Activated B cell treated with CpG ODN at 0.5 μM for 24 hours (primary cell): Measurements from ENCODE around the gene INPP4B. TPM values are rescaled to one million over a fixed set of nuclear protein-coding genes. Genes with fewer than 3 reads are reported as not detected.

ENCODE experiments used
- ATAC-seq: fragments of 200-7000 bp; cut with Tn5 transposase; one replicate; pipeline ENCODE4 v1.10.0; 2021; ENCODE audit warnings: low read depth, mild to moderate bottlenecking, moderate library complexity
- CTCF ChIA-PET: fragments of 350-600 bp; sonication (Branson Sonifier 250); formaldehyde crosslinking; loops from one replicate; lab custom pipeline; 2021; ENCODE audit warnings: antibody characterized with exemption; lab: Charles Lee
- POLR2A ChIA-PET: fragments of 350-600 bp; sonication (Branson Sonifier 250); formaldehyde crosslinking; loops from one replicate; lab custom pipeline; 2021; ENCODE audit warnings: antibody characterized with exemption; lab: Charles Lee
- DNase-seq: peaks from one replicate; pipeline ENCODE4 v3.0.0; 2022
- H3K27ac Mint-ChIP-seq: one replicate; pipeline ENCODE4 v1.8.0; 2020; ENCODE audit warnings: mixed read lengths
- H3K27me3 Mint-ChIP-seq: one replicate; pipeline ENCODE4 v1.8.0; 2021; ENCODE audit warnings: mixed read lengths
- H3K36me3 Mint-ChIP-seq: one replicate; pipeline ENCODE4 v1.8.0; 2021; ENCODE audit warnings: low read depth, mixed read lengths
- H3K4me1 Mint-ChIP-seq: one replicate; pipeline ENCODE4 v1.8.0; 2021; ENCODE audit warnings: mixed read lengths
- H3K4me3 Mint-ChIP-seq: one replicate; pipeline ENCODE4 v1.8.0; 2020; ENCODE audit warnings: mild to moderate bottlenecking, mixed read lengths
- H3K9me3 Mint-ChIP-seq: one replicate; pipeline ENCODE4 v1.8.0; 2020; ENCODE audit warnings: mixed read lengths
- CTCF ChIP-seq: fragments of 200-600 bp; IDR thresholded peaks from one replicate; pipeline ENCODE4 v1.8.0; 2022; ENCODE audit warnings: antibody characterized with exemption, mild to moderate bottlenecking
- intact Hi-C: fragments of 100-400 bp; cut with micrococcal nuclease; formaldehyde crosslinking; loops from one replicate; pipeline ENCODE4 v1.15.1; 2024
- total RNA-seq: library from RNA; stranded (reverse); gene quantifications from 2 replicates; pipeline ENCODE4 v1.2.3, GENCODE V29; 2022

The INPP4B gene
- total RNA-seq, 1 donor from 2014 or later = 0.11 TPM

DNA sequence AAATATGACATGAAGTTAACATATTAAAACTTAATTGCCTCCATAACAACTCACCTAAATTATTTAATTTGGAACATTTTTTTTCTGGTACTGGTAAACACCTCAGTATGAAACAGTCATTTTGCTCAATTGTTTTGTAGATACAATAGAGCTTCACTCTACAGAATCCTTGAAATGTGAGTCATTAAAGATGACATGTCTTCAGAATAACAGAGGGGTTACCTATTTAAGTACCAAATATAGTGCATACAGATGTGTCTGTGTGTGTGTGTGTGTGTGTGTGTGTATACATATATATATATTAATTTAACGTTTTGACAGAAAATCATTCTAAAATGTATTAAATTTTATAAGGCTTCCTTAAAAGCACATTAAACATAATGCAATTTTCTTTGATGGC is 297.6 kb downstream of the INPP4B start:
- Mint-ChIP-seq H3K4me1 (no peaks in the 10 kb centered on the region), H3K36me3 (no peaks in the 10 kb centered on the region), H3K27me3 (no peaks in the 10 kb centered on the region), H3K4me3 (no peak overlapping the region), H3K9me3 (no peaks in the 10 kb centered on the region), H3K27ac (no peak overlapping the region)
- ATAC-seq = no peak
- ChIA-PET POLR2A (no interaction called here), CTCF (no interaction called here)
- no peak for DNase-seq
- intact Hi-C loops = no loop called here
- TF ChIP-seq CTCF = no peak

DNA sequence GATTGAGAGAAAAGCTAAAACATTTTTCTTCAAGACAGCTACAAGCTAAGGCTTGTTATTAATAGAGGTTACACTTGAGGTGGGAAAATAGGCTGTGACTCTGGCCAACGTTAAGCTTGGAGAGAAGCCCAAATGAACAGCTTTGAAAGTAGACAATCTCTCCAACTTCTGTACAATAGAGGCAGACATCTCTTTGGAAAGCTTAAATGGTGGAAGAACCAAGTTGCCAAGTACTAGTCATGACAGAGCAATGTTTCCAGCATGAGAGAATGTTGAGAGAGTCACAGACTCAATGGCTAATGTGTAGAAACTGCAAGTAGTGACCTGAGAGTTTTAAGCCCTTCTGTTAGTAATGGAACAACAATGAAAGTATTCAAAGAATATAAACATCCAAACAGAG is 298.1 kb downstream of the INPP4B start:
- ChIA-PET CTCF (no interaction called here), POLR2A (no interaction called here)
- no peak for TF ChIP-seq CTCF
- no peak overlapping the region for H3K27ac Mint-ChIP-seq
- H3K27me3 Mint-ChIP-seq = no peaks in the 10 kb centered on the region
- ATAC-seq (no peak), DNase-seq (no peak)
- intact Hi-C loops = no loop called here
- H3K36me3 Mint-ChIP-seq = no peaks in the 10 kb centered on the region
- no peak overlapping the region for H3K4me3 Mint-ChIP-seq
- H3K9me3 Mint-ChIP-seq = no peaks in the 10 kb centered on the region
- no peaks in the 10 kb centered on the region for H3K4me1 Mint-ChIP-seq

GRCh38 chr4:142544594-142544993 is 301.5 kb downstream of the INPP4B start:
- H3K36me3 Mint-ChIP-seq = no peaks in the 10 kb centered on the region
- no peak overlapping the region for H3K27ac Mint-ChIP-seq
- no peak for DNase-seq
- ATAC-seq = no peak
- H3K27me3 Mint-ChIP-seq = no peaks in the 10 kb centered on the region
- ChIA-PET POLR2A (no interaction called here), CTCF (no interaction called here)
- no peaks in the 10 kb centered on the region for H3K4me1 Mint-ChIP-seq
- intact Hi-C loops = no loop called here
- TF ChIP-seq CTCF = no peak
- H3K9me3 Mint-ChIP-seq = no peaks in the 10 kb centered on the region
- H3K4me3 Mint-ChIP-seq = no peak overlapping the region

- POLR2A ChIA-PET = no interaction called here
- no peaks in the 10 kb centered on the region for H3K36me3 Mint-ChIP-seq
- H3K9me3 Mint-ChIP-seq = no peaks in the 10 kb centered on the region
- ATAC-seq = no peak
- H3K27ac Mint-ChIP-seq = no peak overlapping the region
- intact Hi-C loops = no loop called here
- H3K4me1 Mint-ChIP-seq = no peaks in the 10 kb centered on the region
- H3K27me3 Mint-ChIP-seq = no peaks in the 10 kb centered on the region
- DNase-seq = no peak
- CTCF ChIA-PET = no interaction called here
- no peak for TF ChIP-seq CTCF
- no peak overlapping the region for H3K4me3 Mint-ChIP-seq
These were observed 302.1 kb downstream of the INPP4B start for GRCh38 chr4:142544039-142544438.

DNA sequence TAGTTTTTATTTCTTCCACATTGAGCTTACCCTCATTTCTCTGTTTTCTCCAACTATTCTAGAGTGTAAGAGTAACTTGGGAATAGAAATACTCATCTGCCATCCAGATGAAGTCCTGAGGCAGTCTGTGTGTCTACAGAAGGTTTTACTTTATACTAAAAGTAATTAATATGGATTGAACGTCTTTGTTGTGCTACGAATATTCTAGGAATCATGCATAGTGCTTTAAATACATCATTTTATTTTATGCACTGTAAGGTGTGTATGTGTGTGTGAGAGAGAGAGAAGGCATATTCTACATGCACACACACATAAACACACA is 305.7 kb downstream of the INPP4B start:
- Mint-ChIP-seq H3K4me1 (no peaks in the 10 kb centered on the region), H3K4me3 (no peak overlapping the region), H3K27me3 (no peaks in the 10 kb centered on the region), H3K27ac (no peak overlapping the region), H3K36me3 (no peaks in the 10 kb centered on the region), H3K9me3 (no peaks in the 10 kb centered on the region)
- no peak for TF ChIP-seq CTCF
- DNase-seq (no peak), ATAC-seq (no peak)
- CTCF ChIA-PET = no interaction called here
- POLR2A ChIA-PET = no interaction called here
- intact Hi-C loops = no loop called here
